GM18870 (cell line): ENCODE measurements around the gene IL1R2.

Source experiments
- ATAC-seq: cut with Tn5 transposase; IDR thresholded peaks from one replicate; pipeline ENCODE4 v1.9.1; 2021; ENCODE audit warnings: moderate library complexity; ENCODE audit not compliant: unreplicated experiment

Gene IL1R2

GRCh38 chr2:102018823-102019445 is 27.2 kb downstream of the IL1R2 start:
- no peak for ATAC-seq

- no peak for ATAC-seq
Observed at GRCh38 chr2:102020596-102021170, 28.9 kb downstream of the IL1R2 start.

- no peak for ATAC-seq
Observed at GRCh38 chr2:102021779-102022178, 30.0 kb downstream of the IL1R2 start.

GRCh38 chr2:102022884-102023539 is 31.3 kb downstream of the IL1R2 start:
- no peak for ATAC-seq

DNA sequence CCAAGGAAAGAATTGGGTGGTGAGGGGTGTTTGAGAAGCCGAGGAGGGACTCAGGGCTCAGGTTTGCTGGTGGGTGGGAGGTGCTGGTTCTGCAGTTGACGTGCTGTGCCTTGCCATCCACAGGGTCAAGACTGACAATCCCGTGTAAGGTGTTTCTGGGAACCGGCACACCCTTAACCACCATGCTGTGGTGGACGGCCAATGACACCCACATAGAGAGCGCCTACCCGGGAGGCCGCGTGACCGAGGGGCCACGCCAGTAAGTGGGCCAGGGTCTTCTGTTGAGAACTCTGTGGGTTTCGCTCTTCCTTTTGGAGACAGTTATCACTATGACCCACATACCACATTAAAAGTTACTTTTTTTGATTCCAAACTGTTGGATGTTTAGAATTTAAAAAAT is 32.6 kb downstream of the IL1R2 start:
- ATAC-seq, result no peak

- peak; percentile 85 for ATAC-seq
Observed at GRCh38 chr2:102025016-102025501, 33.3 kb downstream of the IL1R2 start.

DNA sequence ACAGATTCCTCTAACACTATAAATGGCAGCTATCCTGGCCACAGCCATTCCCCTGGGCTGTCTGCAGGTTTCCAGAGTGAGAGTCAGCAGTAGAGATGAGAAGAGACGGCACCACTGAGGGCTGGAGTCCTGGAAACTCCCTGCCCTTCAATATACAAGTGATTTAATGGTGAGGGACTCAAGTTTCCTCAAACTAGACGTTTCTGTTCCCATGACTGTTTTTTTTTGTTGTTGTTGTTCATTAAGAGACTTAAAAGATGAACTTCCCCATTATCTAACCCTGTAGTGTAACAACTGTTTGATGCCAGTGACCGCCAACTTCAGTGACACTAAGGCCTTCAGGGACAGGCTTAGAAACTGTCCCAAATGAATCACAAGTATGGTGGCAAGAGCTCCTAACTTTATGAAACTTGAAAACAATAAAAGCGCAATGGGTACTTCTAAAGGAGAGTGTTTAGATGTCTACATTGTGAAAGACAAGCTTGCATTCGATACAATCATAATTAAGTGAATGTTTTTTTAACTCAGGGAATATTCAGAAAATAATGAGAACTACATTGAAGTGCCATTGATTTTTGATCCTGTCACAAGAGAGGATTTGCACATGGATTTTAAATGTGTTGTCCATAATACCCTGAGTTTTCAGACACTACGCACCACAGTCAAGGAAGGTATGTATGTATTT is 34.0 kb downstream of the IL1R2 start:
- ATAC-seq, result peak; percentile 44

DNA sequence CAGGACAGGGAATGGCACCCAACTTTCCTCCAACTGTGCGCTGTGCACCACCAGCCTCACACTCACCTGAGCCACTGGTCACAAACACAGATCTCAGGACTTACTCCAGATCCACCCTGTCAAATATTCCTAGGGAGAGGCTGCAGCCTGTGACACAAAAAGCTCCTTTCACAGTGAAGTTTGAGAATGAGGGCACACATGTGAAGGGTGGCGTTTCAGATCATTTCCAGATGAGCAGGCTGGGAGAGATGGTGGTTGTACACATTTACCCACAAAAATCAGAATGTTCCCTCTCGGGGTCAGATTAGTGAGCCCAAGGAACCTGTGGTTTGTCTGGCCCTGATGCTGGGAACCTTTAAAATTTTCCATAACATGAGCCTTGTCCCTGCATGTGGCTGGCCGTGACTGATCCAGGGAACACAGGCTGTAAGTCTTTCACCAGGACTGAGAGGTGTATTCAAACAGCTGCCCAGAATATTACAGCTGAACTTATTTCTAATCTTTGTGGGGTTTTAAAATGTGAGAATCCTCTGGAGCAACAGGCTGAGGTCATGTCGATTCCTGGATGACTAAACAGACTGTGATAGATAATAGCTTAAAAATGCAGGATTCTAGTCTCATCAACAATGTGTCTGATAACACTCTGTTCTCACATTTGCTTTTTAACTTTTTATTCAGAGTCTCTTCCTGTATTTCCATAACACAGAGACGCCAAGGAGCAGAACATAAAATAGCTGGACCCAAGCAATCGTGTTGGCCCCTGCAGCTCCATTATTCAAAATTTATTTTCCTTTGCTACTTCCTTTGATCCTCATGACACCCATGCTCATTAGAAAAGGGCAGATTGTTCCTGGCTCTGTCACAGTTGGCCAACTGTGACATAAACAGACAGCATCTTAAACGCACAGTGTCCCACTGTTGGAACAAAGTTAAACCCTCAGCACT is 35.5 kb downstream of the IL1R2 start:
- ATAC-seq, result no peak

DNA sequence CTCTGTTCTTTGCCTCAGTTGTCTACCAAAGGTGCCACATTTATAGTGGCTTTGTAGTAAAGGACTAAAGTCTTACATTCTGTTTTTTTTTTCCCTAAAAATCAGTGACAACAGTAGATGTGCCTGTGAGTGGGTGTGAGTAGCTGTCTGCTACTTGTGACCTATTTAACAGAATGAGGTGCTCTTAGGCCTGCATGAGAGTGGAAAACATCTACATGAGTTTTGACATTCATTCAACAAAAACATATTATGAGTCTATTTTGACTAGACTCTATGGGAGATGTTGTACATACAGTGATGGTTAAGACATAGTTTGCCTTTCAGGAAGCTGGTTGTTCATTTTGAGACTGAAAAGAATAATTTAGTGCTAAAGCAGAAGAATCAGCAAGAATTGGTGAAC is 36.7 kb downstream of the IL1R2 start:
- no peak for ATAC-seq

DNA sequence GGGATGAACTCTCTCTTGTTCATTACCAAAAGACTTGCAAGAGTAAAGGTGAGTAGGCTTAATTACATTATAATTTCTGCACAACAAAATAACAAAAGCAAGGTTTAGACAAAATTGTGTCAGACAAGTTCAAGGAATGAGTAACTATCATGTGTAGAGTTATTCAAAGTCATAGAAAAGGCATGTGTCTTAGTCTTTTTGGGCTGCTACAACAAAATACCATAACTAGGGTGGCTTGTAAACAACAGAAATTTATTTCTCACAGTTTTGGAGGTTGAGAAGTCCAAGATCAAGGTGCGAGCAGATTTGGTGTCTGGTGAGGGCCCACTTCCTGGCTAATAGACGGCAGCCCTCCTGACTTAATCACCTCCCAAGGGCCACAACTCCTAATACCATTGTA is 37.6 kb downstream of the IL1R2 start:
- no peak for ATAC-seq

GRCh38 chr2:102029952-102030351 is 38.2 kb downstream of the IL1R2 start:
- ATAC-seq, result no peak

- no peak for ATAC-seq
Observed at GRCh38 chr2:102030502-102030854, 38.7 kb downstream of the IL1R2 start.

- no peak for ATAC-seq
Observed at GRCh38 chr2:102030855-102031527, 39.2 kb downstream of the IL1R2 start.

DNA sequence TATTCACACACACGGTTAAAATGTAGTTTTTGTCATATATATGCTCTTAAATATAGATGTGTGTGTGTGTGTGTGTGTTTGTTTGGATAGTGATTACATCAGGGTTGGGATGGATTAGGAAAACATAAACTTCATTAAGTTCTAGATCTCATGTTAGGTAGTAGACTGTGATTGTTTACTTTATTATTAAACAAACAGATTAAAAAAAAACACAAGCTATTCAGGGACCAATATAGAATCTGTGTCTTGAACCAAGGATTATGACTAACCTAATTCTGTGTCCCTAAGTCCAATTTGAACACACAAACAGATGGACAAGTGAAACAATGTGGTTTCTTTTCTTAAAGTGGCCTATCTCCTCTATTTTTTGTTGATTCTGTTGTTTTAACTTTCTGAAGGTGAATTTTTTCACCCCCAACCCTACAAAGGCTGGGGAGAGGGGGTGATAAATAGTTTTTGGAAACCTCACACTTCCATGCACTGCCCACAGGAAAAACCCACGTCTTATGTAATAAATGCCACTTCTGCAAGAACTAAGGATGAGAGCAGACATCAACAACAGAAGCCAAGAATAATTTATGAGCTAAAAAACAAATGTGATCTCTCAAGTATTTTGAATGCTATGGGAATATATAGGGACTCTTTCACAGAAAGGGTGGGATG is 40.7 kb downstream of the IL1R2 start:
- ATAC-seq, result no peak

DNA sequence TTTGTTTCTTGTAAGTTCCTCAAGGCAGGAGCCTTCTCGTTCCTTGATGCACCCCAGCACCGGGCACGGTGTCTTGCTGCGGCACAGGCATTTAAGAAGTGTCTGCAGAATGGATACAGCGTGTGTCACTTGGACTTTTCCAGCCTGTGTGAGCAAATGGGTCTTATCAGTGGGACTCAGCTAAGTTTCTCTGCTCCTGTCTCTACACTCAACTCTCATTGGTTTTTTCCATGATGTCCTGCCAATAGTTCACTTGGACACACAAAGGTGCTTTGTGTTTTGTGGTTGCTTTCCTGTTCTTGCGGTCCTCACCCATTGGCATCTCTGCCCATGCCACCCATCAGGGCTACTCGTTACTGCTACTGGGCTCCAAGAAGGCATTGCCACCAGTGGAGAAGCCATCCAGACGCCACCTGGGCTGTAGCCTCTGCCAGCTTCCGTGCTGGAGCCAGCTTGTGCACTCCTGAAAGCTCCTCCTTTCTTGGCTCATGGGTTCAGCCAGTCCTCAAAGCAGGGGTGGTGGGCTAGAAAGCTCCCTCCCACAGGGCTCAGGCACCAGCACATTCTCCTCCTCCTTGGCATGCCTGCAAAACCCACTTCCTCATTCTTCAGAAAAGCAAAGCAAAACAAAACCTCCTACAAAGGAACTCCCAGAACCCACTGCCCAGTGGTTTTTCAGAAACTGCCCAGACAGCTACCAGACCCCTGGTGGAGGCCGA is 41.4 kb downstream of the IL1R2 start:
- ATAC-seq, result peak; percentile 84

DNA sequence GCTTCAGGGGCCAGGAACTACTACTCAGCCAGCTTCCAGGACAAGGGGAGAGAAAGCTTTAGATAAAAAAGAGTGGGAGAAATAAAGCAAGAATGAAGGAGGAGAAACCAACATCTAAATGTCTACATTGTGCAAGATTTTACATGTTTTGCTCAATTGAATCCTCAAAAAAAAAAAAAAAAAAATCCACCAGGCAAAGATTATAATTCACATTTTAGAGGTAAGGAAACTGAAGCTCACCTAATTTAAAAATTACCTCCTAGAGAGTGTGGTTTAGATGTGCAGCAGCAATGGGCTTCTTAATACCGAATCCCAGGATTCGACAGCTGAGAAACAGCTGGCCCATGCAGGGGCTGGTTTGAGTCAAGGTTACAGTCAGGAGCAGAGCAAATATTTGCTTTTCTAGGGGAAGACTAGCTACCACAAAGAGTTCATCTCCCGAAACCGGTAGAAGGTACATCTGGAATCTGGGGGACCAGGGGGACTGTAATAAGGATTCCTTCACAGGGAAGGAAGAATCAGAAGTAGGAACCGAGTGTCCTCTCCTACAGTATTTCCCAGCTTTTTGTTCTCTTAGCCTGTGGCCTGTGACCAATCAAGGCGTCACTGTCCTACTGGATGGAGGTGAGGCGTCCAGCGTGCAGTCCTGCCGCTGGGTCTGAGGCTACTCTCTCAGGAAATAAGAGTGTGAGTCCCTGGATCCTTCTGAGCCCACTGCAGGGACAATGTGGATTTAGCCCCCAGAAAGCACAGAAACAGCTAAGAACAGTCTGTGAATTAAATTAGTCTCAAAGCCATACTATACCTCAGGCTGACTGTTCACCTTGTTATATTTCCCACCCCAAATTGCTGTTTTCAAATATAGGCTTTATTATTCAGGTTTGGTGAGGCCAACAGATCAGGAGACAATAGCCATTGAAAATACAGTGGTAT is 42.3 kb downstream of the IL1R2 start:
- ATAC-seq, result no peak

DNA sequence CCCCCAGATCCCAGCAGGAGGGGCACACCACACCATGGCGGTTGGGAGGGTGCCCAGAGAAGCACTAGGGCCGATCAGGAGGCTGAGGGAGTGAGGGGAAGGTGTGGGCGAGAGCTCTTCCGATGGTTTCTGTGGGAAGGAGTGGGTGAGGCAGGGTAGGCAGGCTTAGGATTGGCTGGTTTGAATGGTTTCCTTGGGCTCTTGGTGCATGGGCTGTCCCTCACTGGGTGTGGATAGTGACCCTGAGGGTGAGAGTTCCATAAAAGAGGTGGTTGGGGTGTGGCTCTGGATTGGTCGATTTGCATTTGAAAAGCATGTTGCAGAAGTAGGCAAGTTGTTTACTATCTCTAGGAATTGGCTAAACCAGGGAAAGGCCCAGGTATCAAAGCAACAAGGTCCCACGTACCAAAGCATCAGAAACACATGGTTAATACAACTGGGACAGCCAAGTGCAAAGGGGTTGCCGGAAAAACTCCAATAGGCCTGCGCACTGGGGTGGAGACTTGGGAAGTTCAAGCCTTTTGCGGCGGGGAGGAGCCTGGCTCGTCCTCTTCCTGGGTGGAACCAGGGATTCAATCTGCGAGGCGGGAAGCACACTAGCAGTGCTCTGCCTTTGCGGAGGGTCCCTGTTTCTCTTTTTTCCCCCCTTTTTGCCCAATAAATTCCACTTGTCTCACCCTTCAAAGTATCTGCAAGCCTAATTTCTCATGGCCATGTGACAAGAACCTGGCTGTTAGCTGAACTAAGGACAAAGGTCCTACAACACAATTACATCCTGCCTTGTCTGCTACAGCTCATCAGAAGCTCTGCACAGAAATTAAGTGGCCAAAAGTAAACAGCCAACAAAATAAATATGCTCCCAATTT is 43.2 kb downstream of the IL1R2 start:
- ATAC-seq, result no peak
